Suppressor macrophage treated with lipopolysaccharide for 4 hours (primary cell): ENCODE measurements around the gene TRMT44.
"Not testable (repeated sequence)": the region's sequence is repeated elsewhere in the genome, so short reads cannot be mapped to it uniquely, and the experiment has no call there.

Source experiments
- DNase-seq: peaks from one replicate; pipeline ENCODE4 v3.0.0-alpha.2; 2020

Gene TRMT44

DNA sequence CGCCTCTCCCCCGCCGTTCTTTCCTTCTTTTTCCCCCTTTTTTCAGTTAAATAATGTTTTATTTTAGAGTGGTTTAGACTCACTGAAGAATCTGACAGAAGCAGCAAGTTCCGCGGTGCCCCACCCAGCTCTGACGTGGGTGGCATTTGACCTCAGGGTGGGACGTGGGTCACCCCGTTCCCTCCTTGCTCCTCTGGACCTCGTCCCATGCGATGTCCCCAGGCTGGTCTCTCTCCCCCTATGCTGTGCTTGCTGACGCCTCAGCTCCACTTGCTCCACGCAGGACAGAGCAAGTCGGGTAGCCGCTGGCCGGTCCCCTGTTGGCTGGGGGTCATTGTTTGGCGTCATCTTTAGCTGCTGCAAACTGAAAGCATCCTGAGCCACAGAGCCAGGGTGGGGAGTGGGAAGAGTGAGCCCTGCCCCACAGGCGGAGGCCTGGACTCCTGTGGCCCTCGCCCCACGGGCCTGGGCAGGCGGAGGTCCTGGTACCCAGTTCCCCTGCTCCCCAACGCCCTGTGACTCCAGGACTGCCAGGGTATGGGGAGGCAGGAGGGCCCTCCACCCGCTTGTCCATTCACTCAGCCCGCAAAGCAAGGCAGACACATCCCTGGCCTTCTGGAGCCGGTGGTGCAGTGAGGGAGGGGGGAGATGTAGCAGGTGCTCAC is 30.8 kb downstream of the TRMT44 start:
- DNase-seq: no peak

DNA sequence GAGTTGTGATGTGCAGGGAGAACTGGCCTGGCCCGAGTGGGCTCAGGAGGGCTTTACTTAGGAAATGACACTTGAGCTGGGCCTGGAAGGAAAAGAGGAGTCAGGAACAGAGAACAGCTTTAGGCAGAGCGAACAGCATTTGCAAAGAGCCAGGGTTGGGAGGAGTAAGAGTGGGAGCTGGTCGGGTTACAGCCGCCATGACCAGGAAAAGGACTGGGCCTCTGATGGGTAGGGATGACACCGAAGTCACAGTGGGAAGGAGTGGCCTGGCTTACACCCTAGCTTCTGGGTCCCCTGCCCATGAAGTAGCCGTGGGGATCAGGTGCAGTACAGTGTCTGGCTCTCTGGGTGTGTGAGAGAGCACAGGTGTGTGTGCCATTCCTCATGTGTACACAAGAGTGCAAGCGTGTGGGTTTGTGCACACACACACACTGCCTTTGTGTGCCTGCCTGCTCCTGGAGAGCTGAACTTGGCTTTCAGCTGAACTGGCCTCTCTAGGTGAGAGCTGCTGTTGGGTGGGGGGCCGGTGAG is 31.6 kb downstream of the TRMT44 start:
- DNase-seq: no peak

DNA sequence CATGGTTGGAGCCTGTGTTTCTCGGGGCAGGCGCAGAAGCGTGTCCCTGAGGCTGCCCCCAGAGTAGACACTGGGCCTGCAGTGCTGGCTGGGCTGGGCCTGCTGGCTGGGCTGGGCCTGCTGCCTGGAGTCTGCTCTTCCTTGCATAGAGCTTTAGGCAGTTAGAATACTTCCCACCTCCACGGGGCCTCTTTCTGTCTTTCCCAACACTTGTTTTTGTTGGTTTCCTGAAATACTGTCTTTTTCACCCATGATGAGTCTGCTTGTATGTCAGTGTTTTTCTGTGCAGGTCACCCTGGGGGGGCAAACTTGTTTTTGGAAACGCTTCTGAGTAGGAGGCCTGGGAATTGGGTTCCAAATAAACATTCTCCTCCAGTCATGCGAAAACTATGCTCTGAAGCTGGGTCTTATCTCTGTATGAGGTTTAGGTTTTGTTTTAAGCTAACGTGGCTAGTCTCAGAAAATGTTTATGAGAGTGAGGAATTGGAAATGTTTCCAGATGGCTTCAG is 32.2 kb downstream of the TRMT44 start:
- DNase-seq: no peak

DNA sequence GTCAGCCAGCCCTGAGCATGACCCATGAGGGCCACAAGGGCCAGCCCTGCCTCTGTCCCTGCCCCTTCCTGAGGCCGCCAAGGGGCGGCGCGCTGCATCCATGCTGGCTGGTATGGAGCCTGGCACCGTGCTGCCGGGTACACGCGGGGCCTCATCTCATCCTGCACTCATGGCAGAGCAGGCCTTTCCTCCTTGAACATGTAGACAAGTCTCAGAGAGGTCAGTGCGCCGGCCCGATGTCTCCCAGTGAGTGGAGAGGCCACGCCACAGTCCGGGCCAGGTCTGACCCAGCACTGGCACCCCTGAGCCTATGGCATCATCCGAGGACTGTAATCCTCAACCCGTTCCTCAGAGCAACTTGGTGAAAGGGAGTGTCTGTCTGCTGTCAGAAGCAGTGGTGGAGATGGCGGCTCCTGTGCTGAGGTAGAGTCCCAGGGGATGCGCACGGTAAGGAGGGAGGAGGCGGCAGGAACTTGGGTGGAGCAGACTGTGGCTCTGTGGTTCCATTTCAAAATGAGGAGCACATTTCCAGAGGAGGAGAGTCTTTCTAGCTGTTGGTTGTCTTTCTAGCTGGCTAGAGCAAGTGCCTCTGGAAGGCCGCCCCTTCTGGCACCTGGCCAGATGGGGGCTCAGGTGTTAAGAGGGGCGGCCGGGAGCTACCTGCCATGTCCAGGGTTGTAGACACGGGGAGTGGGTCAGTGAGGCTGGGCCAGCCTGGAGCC is 32.8 kb downstream of the TRMT44 start:
- no peak for DNase-seq

DNA sequence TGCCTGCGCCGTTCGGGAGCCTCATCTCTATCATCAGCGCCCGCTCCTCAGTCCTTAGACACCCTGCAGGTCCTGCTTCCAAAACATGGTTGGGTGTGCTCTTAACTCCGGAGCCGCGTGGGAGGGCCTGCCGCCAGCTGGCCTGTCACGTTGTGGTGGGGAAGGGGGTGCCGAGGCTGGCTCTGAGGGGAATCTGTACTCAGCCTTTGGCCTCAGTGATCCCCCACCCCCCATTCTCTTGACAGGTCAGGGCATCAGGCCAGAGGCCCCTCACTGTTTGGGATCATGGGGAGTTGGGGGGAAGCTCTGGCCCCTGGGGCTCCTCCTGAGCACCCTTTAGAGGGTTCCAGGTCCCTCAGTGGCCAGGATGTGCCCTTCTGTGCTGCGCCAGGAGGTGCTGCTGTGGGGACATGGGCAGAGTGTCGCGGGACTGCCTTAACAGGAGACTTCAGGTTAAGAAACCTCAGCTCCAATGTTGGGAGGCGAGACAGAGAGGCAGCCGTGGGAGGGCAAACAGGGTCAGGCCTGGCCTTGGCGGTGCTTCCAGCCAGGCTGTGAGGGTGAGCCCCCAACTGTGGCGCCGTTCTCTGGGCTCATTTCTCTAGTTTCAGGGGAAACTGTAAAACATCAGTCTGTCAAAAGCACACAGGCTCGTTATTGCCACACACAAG is 33.5 kb downstream of the TRMT44 start:
- DNase-seq: no peak

DNA sequence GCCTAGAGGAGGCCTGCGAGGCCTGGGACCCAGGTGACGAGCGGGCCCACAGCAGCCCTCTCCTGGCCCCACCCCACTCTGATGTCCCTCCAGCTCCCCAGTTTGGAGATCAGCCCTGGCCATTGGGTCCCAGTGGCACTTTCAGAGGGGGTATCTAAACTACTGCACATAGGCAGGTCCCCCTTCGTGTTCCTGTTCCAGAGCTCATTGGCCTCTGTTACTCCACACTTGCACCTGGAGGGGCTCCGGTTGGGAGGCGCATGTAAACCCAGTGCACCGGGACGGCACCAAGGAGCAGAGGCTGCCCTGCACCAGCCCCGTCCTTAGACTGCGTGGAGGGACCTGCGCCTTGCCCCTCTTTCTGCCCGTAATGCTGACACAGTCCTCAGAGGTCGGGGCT is 34.3 kb downstream of the TRMT44 start:
- no peak for DNase-seq

DNA sequence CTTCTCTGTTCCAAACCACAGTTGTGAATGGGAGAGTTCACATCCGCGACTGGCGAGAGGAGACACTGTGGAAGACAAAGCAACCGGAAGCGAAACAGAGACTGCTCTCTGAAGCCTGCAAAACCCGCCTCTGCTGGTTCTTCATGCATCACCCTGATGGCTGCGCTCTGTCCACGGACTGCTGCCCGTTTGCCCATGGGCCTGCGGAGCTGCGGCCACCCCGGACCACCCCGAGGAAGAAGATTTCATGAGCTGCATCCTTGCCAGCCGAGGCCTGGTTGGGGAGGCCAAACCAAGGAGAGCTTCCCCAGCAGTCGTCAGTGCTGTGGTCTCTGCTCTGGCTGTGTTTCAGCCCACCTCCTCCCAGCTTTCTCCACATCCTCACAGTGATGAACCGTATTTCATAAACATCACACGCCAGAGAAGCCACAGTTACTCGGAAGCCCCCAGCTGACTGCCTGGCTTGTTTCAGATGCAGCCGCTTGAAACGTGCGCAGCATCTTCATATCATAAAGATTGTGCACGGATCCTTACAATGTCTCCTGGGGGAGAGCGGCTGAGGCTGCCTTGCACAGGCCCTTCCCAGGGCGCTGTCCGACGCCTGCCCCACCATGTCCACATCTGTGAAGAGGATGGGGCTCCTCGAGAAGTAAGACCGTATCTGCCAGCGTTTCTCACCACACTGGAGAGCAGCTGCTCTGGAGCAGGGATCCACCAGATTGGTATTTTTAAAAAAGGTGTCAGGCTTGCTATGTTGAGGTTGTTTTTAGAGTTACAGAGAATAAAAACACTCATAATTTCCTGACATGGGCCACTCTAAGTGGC is 35.4 kb downstream of the TRMT44 start:
- DNase-seq: no peak

DNA sequence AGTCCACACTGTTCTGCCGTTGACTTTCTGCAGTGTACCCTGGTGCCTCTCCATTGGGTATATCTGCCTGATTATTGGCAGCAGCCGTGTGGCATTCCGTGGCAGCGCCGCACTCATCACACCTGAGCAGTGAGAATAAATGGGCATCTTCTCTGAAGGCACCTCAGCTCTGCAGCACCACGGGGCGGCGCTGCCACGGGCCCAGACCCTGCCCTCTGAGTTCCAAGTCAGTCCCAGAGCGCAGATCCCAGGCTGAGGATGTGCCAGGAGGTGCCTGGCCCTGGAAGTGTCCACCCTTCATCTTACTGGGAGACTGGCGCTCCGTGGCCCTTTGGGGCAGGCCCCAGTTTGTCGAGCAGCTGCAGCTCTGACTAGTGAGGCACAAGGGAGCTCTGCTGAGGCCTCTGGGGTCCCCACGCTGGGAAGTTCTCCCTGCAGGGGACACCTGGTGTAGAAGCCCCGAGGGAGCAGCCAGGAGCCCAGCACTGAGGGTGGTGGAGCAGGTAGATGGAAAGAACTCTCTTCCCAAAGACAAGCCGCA is 36.6 kb downstream of the TRMT44 start:
- DNase-seq: no peak

DNA sequence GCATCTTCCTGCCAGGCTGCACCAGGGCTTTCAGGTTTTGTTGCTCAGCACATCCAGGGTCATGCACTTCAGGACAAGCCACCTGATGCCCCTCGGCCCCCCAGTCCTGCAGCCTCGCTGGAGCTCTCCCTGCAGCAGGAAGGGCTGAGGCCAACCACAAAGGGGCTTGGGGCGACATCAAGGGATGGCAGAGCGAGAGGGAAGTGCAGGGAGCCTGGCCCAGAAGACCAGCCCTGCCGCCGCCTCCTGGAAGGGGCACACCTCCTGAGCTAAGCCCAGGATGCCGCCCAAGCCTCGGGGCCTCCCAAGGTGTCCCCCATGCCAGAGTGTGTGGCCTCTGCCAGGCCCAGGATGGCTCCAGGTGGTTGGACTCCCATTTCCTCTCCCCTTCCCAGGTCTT is 37.1 kb downstream of the TRMT44 start:
- no peak for DNase-seq

DNA sequence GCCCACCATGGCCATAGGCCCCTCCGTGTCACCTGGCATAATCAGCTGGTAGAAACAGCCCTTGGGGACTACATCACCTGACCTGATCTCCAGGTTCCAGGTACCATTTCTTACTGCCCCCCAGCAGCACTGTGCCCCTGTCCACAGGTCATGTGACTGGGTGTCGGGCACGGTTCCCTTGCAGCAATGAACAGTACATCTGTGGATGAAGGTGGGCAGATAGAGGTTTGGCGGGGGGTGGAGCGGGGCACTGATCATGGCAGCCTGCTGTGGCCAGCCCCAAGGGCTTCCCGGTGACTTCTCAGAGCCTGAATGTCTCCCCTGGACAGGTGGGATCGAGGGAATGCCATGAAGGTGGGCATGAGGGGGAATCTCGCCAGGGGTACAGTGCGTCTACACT is 37.8 kb downstream of the TRMT44 start:
- DNase-seq: no peak

DNA sequence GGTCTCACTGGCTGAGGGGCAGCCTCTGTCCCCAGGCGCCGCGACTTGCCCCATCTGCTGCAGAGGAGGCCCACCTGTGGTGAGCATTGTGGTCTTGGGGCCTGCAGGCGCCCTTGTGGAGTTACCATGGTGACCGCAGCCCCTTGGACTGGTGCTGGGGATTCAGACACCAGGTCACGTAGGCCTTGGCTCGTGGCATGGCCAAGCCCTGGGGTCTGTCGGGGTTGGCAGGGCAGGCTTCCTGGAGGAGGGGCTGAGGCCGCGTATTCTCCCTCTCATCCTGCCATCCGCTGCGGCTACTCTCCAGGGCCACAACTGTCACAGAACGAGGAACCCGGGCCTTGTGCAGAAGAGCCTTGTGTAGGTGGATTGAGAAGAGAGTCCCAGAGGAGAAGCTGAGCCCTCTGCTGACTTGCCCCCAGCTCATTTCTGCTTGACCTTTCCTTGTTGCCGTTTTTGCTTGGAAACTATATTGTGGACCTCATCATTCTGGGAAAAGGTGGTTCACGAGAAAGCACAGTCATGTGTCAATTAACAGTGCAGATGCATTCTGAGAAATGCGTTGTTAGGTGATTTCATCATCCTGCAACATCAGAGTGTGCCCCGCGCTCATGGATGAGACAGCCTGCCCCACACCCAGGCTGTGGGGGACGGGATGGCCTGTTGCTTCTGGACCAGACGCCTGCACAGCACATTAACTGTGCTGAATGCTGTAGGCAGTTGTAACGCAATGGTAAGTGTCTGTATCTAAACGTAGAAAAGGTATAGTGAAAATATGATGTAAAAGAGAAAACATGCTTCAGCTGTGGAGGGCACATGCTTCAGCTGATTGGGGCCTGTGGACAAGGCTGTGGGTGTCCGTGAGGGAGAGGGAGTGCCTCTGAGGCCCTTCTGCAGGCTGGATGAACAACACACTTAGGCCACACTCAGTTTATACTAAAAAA is 38.5 kb downstream of the TRMT44 start:
- no peak for DNase-seq

DNA sequence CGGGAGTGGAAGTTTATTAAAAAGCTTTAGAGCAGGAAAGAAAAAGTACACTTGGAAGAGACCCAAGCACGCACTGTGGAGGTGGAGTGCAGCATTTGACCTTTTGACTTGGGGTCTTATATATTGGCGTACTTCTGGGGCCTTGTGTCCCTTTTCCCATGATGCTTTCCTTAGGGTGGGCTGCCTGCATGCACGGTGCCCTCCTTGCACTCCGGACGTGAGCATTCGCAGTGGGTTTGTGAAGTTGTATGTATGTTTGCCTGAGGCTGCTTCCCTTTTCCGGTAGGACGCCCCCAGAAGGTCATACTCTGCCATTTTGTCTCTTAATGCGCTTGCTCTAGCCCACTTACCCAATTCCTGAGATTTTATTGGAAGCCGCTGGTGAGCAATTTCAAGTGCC is 39.6 kb downstream of the TRMT44 start:
- no peak for DNase-seq

DNA sequence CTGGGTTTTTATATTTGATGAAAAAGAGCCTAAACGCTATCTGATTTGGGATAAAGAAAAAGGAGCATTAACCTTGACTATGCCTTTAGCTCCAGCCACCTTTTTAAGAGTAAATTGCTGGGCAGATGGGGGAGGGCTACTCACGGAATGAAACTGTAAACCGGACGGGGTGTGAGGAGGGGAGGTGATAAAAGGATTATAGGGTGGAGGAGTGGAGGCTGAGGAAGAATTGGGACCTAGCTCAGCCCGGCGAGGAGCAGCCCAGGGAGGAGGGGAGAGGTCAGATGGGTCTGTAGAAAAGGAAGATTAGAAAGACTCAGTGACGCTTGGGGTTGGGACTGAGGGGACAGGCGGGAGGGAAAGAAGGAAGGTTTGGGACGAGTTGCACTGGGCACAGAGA is 46.1 kb downstream of the TRMT44 start:
- DNase-seq: not testable (repeated sequence)

DNA sequence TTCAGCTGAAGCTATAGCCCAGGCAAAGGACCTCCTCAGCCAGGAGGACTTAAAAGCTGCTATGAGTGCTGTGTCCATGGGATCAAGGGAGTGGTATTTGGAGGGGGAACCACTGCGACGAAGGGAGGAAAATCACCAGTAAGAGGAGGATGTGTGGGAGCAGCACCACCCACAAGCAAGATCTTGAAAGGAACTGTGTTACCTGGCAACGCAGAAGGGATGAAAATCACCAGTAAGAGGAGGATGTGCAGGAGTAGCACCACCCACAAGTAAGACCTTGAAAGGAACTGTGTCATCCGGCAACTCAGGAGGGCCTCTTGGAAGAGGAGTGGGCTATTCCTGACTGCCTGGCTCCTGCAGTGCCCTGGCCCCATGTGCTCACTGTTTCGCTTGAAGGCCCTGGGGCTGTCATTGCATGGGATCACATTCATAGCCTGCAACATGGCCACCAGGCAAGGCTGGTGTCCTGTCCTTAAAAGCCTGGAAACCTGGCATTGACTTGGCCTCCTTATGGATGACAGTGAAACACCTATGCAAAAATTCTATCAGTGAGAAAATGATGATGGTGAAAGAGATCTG is 48.3 kb downstream of the TRMT44 start:
- DNase-seq: no peak

DNA sequence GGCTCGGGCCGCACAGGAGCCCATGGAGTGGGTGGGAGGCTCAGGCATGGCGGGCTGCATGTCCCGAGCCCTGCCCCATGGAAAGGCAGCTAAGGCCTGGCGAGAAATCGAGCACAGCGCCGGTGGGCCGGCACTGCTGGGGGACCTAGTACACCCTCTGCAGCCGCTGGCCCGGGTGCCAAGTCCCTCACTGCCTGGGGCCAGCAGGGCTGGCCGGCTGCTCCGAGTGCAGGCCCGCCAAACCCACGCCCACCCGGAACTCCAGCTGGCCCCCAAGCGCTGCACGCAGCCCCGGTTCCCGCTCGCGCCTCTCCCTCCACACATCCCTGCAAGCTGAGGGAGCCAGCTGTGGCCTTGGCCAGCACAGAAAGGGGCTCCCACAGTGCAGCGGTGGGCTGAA is 50.9 kb downstream of the TRMT44 start:
- not testable (repeated sequence) for DNase-seq

DNA sequence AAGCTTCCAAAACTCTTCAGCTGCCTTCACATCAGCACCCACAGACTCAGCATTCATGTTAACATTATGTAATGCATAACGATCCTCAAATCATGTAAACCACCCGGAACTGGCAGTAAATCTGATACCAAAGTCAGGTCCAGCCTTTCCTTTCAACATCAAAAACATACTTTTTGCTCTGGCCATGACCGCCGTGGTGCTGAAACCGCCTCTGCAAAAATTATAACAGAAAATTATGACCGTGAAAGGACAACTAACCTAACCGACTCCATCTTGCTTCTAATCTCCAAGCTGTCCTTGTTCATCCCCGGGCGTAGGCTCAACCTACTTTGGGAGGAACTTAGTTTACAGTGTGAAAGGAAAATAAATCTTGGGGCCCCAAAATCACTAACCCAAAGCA is 51.6 kb downstream of the TRMT44 start:
- DNase-seq: no peak

DNA sequence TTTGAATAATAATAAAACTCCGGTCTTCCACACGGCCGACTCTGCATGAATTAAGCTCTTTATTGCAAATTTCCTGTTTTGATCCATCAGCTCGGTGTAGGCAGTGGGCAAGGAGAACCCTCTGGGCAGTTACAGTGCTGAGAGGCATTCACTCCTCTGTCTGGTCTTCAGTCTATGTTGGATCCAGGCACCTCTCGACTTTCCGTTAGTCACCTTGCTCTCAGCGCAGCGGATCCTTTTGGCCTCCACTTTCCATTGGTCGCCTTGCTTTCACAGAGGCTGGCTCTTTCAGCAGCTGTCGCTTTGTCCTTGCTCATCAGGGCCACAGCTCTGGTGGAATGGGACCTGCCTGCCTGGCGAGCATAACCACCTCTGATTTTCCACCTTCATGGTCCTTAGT is 52.9 kb downstream of the TRMT44 start:
- no peak for DNase-seq

DNA sequence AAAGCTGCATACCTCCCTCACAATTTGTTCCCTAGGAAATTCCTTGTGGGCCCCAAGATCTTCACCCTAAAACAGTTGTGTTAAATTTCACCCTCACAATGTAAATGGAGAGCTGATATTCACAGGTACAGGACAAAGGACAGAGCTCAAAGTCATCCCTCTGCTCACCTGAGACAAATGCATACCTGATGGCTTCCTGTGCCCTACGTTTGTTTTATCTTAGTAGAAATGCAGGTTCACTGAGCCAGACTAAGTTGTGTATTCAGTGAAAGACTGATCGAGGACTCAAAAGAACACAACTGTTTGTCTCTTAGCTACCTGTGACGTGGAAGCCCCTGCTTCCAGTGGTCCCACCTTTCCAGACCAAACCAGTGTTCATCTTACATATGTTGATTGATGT is 53.6 kb downstream of the TRMT44 start:
- DNase-seq: no peak

DNA sequence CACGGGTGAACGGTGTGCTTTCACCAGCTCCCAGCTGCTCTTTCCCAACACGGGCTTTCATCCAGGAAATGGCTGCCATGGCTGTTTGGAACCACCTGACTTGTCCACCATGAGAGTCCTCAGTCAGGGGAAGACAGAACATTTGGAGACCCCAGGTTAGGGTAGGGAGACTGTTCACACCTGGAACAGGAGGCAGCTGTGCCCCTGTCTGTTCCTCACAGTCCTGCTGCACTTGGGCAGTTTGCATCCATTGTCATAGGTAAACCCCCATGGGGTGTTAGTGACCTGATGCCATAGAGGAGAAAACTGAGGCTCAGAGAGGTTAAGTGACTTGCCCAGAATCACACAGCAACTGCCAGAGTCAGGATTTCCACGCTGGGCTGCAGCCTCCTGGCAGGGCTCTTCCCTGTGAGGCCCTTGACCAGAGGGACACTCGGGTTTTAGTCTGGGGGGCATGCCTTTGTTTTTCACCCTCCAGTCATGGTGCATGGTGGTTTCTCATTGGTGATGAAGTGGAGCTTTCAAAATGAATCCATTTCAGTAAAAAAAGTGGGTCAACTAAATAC is 54.5 kb downstream of the TRMT44 start:
- no peak for DNase-seq

DNA sequence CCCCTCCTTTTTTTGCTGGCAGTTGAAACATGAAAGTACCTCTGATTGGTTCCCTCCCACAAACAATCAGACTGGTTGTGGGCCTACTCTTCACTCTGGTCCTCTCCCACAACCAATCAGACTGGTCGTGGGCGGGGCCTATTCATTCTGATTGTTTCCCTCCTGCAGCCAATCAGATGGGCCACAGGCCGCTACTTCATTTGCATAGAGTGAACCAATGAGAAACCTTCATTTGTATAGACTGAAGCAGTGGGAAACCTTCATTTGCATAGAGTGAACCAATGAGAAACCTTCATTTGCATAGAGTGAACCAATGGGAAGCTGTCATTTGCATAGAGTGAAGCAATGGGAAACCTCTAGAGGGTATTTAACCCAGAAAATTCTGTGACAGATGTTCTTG is 55.2 kb downstream of the TRMT44 start:
- no peak for DNase-seq

DNA sequence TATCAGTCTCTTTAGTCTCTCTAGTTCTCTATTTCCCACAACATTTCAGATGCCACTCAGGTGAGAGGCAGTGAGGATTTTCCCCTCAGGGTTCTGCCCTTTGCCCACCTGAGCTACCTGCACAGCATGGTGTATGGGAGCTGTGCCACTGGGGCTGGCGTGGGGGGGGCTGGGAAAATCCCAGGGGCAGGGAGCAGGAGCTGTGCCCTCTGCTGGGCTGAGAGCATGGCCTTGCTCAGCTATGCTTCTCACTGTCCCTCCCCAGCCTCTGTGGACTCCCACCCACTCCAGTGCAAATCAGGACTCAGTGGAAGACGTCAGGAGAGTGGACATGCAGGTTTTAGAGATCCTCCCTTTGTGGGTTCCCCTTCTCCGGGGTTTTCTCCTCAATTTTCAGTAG is 57.2 kb downstream of the TRMT44 start:
- no peak for DNase-seq
